GM18907 (cell line): ENCODE data around the gene MYOC.
"Not testable (repeated sequence)": the region's sequence is repeated elsewhere in the genome, so short reads cannot be mapped to it uniquely, and the experiment has no call there.

ENCODE experiments used
- ATAC-seq: cut with Tn5 transposase; IDR thresholded peaks from one replicate; pipeline ENCODE4 v1.9.1; 2021; ENCODE audit warnings: mild to moderate bottlenecking, moderate library complexity; ENCODE audit not compliant: unreplicated experiment

Gene MYOC

DNA sequence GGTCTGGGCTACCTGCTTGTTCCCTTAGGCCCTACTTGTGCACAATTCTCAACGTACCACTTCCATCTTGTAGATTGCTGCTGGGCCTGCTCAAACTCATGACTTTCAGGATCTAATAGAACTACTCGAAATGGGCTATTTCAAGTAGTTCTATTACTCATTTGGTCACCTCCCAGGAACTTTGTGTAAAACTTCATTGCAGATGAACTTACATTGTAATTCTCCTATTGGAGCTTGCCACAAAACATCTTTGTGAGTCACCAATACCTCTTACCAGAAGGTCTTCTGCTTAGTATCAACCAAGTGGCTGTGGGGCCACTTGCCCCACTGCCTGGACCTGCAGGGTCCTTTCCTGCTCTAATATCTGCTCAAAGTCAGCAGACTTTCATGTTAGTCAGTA, 41.2 kb downstream of the MYOC start:
- ATAC-seq = no peak

DNA sequence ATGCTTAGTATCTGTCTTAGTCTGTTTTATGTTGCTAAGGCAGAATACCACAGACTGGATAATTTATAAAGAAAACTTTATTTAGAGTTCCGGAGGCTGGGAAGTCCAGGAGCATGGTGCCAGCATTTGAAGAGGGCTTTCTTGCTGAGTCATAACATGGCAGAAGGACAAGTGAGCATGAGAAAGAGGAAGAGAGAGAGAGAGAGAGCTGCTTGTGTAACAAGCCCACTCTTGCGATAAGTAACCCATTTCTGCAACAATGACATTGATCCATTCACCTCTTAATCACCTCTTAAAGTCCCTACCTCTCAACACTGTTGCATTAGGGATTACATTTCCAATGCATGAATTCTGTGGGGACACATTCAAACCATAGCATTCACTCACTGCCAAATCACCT, 42.1 kb downstream of the MYOC start:
- ATAC-seq = peak; percentile 48

DNA sequence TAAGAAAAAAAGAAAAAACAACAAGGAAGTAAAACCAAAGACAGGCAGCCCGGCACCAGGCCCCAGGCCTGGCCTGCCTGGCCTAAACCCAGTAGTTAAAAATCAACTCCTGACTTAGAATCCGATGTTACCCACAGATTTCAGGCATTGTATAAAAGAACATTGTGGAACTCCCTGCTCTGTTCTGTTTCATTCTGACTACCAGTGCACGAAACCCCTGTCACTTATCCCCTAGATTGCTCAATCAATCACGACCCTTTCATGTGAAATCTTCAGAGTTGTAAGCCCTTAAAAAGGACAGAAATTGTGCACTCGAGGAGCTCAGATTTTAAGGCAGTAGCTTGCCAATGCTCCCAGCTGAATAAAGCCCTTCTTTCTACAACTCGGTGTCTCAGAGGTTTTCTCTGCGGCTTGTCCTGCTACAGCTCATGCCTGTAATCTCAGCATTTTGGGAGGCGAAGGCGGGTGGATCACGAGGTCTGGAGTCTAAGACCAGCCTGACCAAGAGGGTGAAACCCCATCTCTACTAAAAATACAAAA, 46.0 kb downstream of the MYOC start:
- ATAC-seq = peak; percentile 71

DNA sequence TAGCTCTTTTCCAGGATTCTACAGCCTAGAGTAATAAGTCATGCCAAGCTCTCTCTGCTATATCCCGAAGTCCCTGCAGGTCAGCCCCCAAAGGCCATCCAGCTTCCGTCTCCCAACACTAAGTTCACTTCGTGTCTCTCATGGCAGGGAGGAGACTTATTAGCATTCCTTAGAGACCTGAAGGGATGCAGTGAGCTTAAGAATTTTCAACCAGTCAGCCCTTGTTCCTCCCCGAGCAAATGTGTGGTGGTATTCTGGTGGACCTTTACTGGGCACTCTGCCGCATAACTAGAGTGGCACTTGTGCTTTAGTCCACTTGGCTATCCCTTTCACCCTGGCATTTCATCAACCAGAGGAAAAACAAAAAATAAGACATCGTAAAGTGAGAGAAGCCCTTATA, 49.4 kb downstream of the MYOC start:
- not testable (repeated sequence) for ATAC-seq

DNA sequence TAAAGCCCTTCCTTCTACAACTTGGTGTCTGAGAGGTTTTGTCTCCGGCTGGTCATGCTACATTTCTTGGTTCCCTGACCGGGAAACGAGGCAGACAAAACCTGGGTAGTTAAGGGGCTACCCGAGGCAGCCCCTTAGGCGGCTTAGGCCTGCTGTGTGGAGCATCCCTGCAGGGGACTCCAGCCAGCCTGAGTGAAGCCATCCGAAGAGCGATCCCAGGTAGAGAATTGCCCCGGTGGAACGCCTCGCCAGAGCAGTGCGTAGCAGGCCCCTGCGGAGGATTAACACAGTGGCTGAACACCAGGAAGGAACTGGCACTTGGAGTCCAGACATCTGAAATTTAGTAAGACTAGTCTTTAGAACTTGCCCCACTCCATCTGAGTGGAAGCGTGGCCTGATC, 51.6 kb downstream of the MYOC start:
- no peak for ATAC-seq

DNA sequence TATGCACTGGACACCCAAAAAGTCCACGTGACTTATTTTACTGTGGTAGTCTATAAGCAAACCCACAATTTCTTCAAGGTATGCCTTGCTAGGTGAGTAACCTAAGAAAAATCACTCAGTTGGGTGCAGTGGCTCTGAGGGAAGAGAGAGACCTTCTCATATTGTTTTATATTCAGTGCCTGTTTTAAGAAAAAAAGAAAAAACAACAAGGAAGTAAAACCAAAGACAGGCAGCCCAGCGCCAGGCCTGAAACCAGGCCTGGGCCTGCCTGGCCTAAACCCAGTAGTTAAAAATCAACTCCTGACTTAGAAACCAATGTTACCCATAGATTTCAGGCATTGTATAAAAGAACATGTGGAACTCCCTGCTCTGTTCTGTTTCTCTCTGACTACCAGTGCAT, 52.2 kb downstream of the MYOC start:
- ATAC-seq = not testable (repeated sequence)

DNA sequence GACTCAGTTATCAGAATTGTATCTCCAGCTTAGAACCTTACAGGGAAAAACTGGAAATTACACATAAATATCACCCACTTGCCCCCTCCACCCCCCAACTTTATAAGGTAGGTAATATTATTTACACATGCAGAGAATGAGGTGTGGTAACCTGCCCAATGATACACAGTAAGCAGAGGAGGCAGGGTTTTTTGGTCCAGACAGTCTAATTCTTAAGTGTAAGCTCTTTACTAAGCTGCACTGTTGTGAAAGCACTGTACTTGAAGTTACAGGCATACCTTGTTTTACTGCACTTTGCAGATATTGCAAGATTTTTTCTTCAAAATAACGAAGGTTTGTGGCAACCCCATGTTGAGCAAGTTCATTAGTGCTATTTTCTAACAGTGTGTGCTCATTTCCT, 55.3 kb downstream of the MYOC start:
- ATAC-seq = no peak

DNA sequence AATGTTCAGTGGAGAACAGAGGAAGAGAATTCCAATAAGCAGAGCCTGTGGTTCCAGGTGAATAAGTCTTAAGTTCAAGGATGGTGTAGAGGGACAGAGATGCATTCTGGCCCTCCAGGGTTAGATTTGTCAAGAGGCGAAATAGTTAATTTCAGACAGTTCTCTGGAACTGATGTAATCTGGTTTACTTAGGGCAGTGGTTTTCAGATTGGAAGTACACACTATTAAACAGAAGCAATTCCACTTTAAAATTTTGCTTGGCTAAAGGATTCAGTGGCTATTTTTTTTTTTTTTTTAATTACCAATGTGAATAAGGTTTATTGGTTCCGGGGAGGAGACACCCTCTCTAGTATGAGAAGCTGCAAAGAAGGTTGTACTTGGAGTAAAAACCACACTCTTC, 55.8 kb downstream of the MYOC start:
- ATAC-seq = no peak

DNA sequence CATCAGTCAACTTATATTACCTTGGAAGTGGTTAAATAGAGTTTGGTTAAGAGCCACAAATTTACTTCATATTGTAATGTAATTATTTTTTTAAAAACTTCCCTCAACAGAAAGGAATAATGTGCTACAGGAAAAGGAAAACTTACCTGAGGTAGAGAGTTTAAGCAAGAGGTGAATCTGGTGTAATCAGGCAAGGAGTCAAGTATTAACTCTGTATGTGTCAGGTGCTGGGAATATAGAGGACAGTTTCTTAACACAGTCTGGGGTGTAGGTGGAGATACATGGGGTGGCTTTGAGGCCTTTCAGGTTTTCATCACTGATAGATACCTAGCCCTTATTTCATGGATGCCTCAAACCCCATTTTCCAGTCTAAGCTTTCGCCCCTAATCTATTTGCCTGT, 56.4 kb downstream of the MYOC start:
- no peak for ATAC-seq

DNA sequence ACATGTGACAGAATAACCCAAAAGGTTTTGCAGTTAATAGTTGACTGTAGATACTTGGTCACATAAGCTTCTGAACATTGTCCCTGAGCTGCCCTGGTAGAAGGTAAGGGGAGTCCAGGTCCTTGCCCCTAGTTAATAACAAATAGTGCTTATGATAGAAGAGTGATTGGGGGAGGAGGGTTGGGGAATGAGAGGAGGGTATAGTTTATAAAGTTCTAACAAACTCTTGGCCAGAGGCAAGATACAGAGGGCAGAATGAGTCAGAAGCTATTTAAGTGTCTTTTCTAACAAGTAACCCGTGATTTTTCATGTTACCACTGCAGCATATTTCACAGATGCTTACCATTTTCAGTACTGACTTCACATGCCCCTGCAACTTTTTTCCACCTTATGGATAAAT, 57.2 kb downstream of the MYOC start:
- ATAC-seq = no peak

DNA sequence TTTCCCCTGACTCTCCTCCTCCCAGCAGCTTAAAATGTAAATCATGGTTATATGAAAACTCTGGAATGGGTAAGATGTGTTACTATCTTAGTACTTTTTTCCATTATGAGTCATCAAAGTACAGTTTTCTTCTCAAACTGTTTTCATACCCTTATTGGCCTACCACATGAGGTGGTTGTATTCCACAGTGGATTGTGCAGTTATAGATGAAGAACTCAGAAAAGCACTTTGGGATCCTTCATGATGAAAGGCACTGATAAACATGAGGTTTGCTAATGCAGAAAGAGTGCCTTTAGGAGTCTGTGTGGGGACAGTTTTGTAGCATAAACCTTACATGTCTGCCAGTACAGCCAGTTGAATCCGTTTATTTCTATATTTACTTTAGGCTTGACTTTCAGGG, 62.5 kb downstream of the MYOC start:
- ATAC-seq = no peak

DNA sequence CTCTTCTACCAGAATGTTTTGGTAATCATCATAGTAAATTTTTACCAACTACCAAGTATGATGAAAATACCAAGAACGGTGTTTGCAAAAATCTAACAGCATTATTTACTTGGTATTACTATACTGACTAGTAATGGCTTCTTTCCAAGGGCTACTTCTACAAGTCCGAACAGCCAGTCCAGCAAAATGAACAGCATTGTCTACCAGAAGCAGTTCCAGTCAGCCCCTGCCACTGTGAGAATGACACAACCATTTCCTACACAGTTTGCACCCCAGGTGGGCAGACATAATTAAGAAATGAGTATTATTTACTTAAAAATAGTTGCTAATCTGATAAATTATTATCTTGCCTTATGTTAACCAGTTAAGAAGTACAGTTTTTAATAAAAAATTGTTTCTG, 64.3 kb downstream of the MYOC start:
- ATAC-seq = no peak

DNA sequence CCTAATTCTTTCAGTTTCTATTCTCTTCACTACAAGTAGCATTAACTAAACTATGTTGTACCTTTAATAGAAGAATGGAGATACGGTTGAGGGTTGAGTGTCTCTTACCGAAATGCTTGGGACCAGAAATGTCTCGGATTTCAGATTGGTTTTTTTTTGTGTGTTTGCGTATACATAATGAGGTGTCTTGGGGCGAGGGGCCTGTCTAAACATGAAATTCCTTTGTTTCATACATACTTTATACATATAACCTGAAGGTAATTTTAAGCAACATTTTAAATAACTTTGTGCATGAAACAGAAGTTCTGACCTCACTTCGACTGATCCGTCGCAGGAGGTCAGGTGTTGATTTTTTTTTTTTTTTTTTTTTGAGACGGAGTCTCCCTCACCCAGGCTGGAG, 66.8 kb downstream of the MYOC start:
- ATAC-seq = no peak
